Stimulated activated CD8-positive, alpha-beta memory T cell treated with anti-CD3 and anti-CD28 coated beads, Interleukin-2, amount 100 ng/mL, for 1 hour (primary cell): Measurements from ENCODE around the gene PCYT1A.
"Not testable (repeated sequence)": the region's sequence is repeated elsewhere in the genome, so short reads cannot be mapped to it uniquely, and the experiment has no call there.

ENCODE experiments used
- DNase-seq, 2 donors: peaks; one replicate each; pipeline ENCODE4 v3.0.0-alpha.2; 2020; ENCODE audit warnings: low read depth in 2 of 2

The PCYT1A gene

DNA sequence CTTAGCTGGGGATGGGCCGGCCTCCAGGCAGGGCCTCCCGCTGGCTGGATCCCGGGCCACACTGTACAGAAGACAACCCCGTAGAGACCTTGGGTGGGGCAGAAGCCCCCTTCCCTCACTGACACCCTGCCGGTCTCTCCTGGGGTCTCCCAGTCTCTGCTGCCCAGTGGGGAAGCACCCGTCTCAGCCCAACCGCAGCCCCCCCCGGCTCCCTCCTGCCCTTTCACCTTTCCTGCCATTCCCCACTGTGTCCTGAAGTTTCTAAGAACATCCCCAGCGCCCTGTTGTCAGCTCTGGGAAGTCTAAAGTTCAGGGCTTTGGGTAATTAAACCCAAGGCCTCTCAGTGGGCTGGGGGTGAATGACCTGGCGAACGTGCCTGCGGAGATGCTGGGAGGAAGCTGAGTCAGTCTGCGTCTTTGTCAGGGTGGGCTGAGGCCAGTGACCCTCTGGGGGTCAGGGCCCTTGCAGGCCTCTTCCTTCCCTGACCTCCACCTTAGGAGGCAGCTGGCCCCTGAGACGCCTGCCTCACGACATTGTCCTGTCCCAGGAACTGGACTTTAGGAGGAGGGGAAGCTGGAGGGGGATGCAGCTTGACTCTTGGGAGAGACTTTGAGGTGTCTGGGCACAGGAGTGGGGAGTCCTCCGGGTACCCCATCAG is 72.6 kb downstream of the PCYT1A start:
- DNase-seq = no peak

DNA sequence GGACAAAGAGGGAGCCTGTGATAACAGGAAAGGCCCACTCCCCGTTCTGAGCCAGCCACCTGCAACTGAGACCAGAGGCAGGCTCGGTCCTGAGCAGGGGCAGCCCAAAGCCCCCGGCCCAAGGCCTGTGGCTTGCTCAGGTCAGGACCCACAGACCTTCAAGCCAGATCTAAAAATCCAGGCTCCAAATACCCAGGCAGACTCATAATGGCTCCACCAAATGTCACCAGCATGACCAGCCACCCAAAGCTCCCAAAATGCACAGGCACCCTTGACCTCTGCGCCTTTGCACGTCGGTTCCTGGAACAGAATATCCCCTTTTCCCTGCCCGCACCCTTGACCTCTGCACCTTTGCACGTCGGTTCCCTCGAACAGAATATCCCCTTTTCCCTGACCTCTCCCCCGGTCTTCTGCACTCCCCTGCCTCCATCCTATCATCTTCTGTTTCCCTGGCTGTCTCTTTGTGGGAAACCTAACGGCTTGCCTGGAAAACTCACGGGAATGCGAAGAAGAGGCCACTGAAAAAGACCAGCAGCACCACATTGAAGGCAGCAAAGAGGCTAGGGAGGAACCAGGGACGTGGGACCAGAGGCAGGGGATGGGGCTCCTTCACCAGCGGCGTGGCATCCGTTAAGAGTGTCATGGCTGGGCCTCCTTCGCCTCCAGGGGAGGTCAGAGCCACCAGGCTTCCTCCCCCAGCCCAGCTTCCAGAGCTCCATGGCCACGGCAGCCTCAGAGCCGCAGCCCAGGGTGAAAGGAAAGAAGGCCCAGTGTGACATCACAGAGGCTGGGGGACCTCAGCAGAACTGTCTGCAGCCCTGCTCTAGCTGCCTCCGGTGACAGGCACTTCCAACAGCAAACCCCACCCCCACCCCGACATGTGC is 76.6 kb downstream of the PCYT1A start, which contains the start of gene ZDHHC19:
TSS of gene ZDHHC19 (minus strand) at position 728 of the 884 bp plus-strand sequence. CDS start at position 643, 85 bp downstream.
- DNase-seq = no peak

DNA sequence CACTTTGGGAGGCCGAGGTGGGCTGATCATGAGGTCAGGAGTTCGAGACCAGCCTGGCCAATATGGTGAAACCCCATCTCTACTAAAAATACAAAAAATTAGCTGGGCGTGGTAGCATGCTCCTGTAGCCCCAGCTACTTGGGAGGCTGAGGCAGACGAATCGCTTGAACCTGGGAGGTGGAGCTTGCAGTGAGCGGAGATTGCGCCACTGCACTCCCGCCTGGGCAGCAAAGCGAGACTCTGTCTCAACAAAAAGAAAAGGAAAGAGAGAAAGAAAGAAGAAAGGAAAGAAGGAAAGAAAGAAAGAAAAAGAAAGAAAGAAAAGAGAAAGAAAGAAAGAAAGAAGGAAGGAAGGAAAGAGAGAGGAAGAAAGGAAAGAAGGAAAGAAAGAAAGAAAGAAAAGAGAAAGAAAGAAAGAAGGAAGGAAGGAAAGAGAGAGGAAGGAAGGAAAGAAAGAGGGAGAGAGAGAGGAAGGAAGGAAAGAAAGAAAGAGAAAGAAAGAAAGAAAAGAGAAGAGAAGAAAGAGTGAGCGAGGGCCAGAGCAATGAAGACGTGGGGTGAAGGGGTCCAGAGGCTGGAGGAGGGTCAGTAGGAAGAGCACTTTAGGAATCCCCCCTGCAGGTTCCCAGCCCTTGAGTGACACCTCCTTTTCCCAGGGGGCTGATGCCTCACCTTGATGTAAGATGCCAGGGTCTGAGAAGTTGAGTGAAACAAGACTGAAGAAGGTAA is 77.4 kb downstream of the PCYT1A start:
- DNase-seq = not testable (repeated sequence)

DNA sequence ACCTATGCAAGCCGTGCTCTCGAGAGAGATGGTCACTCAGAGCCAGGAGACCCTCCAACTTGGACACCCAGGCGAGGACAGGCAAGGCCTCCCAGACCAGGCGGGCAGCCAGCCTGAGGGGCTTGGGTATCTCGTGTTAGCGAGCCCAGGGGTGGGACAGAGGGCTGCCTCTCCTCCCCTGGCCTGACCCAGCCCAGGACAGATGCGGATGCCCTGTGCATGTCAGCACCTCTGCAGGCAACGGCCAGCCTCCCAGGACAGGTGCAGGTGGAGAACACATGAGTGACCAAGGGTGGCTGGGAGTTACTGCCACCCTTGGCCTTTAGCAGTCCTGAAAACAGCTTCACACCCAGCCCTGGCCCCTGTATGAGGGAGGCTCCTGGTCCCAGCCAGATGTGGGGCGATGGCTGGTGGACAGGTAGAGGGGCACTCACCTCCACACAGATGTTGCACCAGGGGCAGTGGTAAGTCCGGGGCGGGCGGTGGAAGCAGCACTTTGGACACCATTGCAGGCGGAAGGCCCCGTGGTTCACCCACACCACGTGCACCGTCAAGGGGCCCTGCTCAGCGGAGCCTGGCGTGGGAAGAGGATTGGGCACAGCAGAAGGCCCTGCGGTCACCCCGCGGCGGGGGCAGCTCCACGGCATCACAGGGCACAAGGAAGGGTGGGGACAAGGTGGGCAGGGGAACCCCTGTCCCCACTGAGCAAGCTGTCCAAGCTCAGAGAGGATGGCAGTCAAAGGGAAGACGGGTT is 78.4 kb downstream of the PCYT1A start:
- DNase-seq = no peak

DNA sequence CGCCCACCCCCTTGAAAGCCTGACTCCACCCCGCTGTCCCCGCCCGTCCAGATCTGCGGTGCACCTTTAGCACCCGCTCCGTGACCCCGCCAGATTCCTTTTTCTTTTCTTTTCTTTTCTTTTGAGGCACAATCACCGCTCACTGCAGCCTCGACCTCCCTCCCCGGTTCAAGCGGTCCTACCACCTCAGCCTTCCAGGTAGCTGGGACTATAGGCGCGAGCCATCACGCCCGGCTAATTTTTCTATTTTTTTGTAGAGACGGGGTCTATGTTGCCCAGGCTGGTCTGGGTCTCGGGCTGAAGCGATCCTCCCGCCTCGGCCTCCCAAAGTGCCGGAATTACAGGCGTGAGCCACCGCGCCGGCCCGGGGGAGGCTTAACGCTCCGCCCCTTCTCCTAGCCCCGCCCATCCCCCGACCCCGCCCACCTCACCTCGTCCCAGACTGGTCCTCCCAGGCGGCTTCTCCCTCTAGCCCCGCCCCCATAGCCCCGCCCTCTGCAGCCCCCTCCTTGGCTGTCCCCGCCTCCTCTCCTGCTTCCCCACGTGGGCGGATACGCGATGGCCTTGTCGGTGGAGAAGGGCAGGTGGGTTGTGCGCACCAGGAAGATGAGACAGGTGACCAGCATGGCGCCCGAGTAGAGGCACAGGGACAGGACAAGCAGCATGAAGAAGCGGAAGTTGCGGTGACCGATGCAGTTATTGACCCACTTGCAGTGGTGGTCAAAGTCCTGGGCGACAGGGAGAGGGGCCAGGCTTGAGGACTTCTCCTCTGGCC is 79.5 kb downstream of the PCYT1A start:
- DNase-seq = peak; percentile 24 to 53

DNA sequence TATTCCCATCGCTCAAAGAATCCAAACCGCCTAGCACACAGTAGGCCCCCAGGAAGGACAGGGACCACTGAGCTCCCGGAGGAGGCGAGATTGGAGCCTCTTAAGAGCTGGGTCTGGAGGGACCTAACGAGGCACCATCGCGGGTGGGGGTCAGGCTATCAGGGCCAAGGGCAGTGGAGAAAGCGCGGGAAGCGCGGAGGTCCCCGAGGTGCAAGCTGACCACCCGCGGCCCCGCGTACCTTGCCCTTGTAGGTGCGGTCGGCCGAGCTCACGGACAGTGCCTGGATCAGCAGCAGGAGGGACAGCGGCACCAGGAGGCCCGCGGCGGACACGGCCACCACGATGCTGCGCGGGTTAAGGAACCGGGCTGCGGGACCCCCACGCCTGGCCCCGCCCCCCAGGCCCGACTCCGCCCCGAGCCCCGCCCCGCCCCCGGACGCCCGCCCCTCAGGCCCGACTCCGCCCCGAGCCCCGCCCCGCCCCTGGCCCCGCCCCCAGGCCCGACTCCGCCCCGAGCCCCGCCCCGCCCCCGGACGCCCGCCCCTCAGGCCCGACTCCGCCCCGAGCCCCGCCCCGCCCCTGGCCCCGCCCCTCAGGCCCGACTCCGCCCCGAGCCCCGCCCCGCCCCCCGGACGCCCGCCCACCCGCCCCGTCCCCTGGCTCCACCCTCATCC is 80.2 kb downstream of the PCYT1A start:
- DNase-seq = peak in 1 of 2 donors; percentile 18

DNA sequence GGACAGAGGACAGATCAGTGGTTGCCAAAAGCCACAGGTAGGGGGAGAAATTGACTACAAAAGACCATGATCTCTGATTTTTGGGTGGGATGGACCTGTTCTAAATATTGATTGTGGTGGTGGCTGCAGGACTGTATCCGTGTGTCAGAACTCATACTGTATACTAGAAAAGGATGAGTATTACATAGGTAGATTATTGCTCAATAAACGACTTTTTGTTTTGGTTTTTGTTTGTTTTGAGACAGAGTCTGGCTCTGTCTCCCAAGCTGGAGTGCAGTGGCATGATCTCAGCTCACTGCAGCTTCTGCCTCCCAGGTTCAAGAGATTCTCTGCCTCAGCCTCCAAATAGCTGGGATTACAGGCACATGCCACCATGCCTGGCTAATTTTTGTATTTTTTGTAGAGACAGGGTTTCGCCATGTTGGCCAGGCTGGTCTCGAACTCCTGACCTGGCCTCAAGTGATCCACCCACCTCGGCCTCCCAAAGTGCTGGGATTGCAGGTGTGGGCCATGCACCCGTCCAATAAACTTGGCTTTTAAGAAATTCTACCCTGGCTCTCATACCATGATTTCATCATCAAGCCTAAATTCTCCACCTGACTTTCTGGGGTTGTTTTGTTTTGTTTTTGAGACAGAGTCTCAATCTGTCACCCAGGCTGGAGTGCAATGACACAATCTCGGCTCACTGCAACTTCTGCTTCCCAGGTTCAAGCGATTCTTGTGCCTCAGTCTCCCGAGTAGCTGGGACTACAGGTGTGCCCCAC is 81.9 kb downstream of the PCYT1A start:
- not testable (repeated sequence) for DNase-seq

DNA sequence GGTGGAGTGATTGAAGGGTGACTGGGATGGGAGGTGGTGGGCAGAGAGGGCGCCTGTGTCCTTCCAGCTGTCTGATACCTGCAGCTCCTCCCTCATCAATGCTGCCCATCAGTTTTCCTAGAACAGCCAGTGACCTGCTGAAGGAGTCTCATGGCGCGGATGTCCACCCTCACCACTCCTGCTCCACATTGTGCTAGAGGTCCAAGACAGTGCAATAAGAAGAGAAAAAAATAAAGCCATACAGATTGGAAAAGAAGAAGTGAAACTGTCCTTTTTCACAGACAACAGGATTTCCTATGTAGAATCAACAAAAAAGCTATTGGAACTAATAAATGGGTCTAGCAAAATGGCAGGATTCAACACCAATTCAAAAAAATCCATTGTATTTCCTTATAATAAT is 83.7 kb downstream of the PCYT1A start:
- no peak for DNase-seq

DNA sequence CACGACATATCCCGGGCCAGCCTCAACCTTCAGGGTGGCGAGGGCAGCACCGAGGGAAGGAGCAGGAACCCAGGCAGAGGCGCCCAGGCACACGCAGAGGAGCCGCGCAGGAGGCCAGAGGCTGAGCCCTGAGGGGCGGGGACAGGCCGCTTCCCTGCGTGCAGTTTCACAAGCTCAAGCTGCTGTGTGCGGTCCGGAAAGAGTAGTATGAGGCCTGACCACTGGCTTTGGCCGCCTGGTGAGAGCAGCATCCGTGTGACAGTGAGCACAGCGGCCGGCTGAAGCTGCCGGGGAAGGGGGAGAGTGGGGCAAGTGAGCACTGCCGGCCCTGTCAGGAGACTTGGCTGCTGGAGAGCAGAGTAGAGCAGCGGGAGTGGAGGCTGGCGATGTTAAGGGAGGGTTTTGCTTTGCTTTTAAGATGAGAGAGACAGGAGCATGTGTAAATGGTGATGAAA is 85.0 kb downstream of the PCYT1A start:
- DNase-seq = no peak

DNA sequence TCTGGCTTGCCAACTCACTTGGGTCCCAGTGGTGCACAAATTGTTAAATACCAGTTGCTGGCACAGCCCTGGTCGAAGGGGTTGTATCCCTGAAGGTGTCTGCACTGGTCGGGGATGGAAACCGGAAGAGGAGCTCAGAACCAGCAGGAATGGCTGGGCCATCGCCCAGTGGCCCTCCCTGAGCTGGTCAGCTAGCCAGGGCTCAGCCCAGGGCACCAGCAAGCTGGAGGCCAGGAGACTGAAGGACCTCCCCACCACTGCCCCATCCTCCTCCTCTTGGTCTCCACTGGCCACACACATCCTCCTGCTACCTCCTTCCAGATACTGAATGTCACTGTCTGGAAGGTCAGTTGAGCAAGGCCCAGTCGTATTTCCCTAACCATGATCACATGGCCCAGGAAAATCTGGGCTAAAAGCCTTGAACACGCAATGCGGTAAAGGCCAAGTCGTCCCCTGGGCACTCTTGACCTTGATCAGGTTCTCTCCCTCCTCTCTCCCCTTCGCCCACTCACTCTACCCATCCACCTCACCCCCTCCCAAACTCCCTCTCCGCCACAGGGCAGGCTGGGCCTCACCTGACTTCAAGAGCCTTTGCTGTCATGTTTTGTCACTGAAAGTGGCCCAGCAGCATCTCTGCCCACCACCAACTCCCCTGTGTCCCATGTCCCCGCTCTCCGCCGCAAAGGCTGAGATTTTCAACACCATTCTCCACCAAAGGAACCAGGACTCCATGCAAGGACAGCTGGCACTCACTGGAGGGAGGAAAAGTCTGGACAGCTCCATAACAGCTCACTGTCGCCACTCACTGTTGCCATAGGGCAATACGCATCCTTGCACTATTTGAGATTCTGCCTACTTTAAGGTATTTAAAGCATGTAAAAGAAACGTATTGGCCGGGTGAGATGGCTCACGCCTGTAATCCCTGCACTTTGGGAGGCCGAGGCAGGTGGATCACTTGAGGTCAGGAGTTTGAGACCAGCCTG is 88.5 kb downstream of the PCYT1A start:
- no peak for DNase-seq

DNA sequence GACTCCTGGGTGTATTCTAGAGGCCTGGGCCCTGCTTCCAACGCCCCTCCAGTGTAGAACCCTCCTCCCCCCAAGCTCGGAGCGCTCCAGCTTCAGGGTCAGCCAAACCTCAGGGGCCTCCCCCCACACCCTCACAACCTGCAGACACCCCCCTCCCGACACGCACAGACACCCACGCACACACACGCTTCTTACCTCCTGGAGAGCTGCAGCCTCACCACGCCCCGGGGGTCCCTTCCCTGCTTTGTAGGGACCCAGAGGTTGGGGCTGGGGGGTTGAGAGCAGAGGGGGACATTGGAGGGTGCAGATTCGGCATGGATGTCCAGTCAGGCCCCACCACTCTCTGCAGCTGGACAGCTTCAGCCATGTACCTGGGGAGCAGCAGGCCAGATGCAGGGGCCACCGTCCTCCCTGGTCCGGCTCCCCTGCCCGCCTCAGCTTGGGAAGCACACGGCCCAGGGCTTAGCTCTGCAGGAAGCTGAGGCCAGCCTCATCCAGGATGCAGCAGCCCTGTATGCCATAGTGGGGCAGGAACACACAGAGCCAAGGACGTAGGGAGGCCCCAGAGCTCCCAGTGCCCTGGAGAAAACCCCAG is 89.3 kb downstream of the PCYT1A start:
- no peak for DNase-seq

DNA sequence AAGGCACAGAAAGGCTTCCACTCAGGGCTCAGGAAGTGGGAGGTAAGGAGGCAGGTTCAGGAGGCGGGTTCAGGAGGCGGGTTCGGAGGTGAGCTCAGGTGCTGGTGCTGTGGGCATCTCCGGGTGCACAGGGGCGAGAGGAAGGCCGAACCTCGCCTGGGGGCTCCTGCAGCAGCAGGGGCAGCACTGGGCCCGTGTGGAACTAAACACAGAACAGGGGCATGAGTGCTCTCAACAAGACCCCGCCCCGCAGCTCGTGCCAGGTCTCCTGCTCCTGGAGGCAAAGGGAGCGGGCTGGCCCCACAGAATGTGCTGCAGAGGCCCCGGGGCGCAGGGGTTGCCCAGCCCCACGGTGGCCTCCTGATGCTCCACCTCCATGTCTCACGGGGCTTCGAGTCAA is 90.0 kb downstream of the PCYT1A start:
- no peak for DNase-seq

DNA sequence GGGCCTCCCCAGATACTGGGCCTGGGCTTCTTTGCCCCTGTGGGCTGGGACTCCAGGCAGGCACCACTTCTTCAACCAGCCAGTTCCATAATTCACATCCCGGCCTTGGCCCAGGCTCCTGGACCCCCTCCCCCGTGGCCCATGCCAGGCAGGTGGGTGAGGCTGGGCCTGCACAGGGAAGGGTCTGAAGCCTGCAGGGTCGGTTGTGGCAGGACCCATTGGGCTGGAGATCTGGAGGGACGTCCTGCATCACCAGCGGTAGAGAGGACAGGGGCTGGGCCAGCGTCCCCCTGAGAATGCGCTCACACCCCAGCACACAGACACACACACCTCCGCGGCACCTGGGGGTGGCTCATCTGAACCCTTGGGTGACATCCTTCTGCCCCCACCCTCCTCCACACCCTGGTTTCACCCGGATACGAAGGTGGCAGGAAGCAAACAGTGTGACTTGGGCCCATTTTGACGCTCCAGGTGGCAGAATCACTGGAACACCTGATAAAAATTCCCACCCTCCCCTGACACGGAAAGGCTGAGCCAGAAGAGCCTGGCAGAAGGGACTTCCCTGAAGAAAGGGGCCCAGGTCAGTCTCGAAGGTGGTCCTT is 91.8 kb downstream of the PCYT1A start:
- DNase-seq = no peak

DNA sequence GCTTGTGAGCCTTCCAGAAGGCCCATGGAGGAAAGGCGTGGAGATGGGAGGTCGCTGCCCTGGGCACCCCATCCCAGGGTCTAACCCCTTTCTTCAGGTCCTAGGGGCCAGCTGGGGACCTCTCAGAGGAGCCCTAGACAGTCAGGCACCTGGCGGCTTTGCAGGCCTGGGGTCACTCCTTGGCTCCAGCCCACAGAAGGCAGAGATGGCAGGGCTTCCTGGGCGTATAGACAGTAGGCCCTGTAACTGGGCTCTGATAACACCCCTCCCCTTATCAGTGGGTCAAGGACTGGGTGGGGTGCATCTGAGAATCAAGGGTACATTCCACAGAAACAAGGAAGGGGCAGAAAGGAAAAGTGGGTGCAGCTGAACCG is 93.0 kb downstream of the PCYT1A start:
- DNase-seq = no peak

DNA sequence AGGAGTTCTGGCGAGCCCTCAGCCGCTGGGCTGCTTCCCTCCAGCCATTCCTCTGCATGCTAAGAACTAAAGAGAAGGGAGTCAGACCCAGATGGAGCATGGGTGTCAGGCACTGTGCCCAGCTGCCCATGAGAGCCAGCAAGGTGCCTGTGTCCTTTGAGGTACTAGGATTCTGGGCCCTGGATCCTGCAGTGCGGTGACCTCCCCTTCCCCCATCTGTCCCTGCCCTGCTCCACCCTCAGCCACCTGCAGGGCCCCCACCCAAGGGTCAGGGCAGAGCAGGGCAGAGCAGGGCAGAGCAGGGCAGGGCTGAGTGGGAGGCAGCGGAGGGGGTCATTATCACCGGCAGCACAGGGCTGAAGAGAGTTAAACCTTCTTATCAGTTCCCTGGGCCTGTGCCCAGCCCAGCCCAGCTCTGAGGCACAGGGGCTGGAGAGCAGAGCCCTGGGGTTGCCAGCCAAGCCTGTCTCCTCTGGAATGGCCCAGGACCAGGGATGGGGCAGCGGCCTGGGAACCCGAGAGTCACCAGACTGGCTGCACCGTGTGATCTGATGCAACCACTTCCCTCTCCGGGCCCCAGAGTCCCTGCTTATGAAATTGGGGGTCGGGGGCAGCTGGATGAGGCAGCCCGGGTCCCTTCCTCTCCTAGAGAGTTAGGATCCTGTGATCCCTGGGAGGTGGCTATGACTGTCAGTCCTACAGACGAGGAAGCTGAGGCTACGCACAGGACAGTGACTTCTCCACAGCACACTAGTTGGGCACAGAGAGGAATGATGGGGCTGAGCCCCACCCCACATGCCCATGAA is 93.6 kb downstream of the PCYT1A start:
- DNase-seq = no peak

DNA sequence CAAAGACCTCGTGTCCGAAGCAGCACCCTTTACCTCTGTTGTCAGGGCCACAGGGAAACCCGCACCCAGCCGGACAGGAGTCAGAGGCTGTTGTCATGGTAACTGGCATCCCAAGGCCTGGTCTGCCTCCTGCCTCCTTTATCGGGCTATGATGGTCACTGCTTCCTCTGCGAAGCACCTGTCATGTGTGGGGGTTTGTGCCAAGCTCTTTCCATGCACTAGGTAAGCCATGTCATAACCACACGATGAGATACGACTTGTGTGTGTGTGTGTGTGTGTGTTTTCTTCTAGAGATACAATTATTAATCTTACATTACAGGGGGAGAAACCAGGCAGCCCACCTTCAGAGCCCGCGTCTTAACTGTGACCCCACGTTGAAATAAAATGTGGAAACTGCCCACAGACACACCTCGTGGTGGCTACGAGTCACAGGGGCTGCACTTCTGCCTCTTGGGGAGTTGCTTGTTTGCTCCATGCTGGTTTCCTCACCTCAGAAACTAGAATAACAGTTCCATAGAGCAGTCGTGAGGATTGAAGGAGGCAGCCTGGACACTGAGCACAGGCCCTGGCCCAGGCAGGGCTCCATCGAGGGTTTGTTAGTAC is 94.3 kb downstream of the PCYT1A start:
- no peak for DNase-seq
